NCI-H1417 treated with DMSO at 0.1 percent for 48 hours (cell line): ENCODE results near the gene DEAF1.
"Not testable (repeated sequence)": the region's sequence is repeated elsewhere in the genome, so short reads cannot be mapped to it uniquely, and the experiment has no call there.

Source experiments
- DNase-seq: peaks from one replicate; lab custom pipeline; 2025; lab: John Stamatoyannopoulos, UW

The DEAF1 gene

DNA sequence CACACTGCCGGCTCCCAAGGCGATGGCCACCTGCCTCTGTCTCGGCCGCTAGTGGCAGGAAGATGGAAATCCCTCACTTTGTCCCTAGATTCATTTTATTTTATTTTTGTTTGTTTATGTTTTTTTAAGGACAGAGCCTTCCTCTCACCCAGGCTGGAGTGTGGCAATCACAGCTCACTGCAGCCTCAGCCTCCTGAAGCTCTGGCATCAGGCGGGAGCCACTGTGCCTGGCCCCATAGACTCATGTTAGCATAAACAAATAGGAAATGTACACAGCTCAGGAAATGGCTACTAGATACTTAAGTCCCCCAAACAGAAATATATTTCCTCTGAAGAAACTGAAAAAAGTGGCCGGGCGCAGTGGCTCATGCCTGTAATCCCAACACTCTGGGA, 4.1 kb upstream of the DEAF1 start:
- no peak for DNase-seq

GRCh38 chr11:698493-699115, 3.6 kb upstream of the DEAF1 start:
- no peak for DNase-seq

- no peak for DNase-seq
Measured at GRCh38 chr11:697811-698311, 2.8 kb upstream of the DEAF1 start.

DNA sequence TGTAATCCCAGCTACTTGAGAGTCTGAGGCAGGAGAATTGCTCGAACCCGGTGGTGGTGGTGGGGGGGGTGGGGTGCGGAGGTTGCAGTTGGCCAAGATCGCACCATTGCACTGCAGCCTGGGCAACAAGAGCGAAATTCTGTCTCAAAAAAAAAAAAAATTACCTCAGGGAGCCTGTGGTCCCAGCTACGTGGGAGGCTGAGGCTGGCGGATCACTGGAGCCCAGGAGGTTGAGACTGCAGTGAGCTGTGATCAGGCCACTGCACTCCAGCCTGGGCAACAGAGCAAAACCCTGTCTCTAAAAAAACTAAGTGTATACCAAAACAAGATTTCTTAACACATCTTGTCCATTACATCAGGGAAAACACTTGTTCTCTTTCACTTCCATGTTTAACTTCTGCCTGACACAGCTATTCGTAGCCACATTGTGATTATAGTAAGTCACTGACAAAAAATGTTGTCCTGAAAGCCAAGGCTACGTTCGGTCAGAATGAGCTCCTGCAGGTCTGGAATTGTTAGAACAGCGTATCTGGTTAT, 2.0 kb upstream of the DEAF1 start:
- no peak for DNase-seq

- peak; percentile 76 for DNase-seq
Measured at GRCh38 chr11:695538-696248, 671 bp upstream of the DEAF1 start, which contains the start of gene TMEM80. Gene TMEM80 (plus strand): TSS chr11:695816. CDS start chr11:695828, 12 bp downstream.

DNA sequence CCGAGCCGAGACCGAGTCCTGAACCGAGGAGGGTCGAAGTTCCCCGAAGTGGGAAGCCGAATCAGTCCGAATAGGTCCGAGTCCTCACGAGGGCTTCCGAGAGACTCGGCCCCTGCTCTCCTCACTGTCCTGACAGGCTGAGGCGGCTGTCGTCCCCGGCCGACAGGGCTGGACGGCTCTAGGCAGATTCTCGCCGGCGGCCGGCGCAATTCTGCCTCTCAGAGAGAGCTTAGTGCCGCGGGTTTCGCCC, 191 bp upstream of the DEAF1 start:
- DNase-seq, result no peak

GRCh38 chr11:693887-694562, 997 bp downstream of the DEAF1 start:
- DNase-seq, result no peak

GRCh38 chr11:693415-693831, 1.6 kb downstream of the DEAF1 start:
- no peak for DNase-seq

DNA sequence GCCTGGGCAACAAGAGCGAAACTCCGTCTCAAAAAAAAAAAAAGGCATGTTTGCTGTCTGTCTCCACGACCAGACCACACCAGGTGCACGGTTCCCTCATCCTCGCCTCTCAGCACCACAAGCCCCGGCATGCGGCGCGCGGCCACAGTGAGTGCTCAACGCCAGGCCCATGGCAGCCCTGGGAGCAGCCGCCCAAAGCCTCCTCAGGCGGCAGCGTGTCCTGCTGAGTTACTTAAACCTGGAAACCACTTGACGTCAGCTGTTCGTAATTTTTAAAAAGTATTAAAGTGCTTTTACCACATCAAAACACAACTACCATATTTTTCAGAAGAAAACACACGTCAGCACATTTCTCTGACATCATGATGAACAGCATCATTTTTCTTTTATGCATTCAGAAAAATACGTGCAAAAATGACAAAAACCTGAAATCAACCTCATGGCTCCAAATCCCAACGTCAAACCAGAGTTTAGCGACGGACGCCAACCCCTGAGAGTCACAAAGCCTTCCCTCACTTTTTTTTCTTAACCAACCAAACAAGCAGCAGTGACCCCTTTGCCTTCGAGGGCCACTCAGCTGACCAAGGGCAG, 2.1 kb downstream of the DEAF1 start:
- DNase-seq, result no peak

DNA sequence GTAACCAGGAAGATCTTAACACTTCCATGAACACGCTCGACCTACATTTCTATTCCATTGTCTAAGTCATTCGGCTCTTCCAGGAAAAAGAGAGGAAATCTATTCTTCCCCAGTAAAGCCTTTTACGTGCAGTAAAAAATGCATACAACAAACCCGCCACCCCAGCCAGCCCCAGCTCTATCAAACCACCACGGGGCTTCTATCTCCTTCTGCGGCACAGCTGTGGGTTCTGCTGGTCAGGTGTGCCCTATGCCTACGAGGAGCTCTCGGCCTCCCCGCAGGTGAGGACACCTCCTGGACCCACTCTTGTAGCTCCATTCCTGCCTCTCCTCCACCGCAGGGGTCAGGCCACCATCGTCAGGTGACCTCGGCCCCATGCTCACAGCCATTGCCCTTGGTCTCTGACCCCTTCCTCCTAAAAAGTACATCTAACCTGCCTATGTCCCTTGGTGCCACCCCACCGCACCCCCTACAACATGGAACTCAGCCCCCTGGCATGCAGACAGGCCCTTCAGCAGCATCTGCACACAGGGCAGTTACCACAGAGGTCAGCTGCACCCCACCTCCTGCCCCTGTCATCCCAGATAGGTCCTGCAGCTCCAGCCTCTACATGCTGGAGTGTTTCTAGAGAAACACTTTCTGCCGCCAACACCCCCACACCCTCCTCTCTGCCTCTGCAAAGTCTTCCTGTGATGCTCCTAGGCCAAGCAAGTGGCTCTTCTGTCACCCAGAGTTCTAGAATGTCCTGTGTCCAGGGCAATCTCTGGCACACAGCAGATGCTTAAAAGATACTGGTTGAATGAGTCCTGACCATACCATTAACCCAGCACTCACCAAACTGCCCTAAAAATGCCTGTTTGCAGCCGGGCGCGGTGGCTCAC, 3.1 kb downstream of the DEAF1 start:
- no peak for DNase-seq

DNA sequence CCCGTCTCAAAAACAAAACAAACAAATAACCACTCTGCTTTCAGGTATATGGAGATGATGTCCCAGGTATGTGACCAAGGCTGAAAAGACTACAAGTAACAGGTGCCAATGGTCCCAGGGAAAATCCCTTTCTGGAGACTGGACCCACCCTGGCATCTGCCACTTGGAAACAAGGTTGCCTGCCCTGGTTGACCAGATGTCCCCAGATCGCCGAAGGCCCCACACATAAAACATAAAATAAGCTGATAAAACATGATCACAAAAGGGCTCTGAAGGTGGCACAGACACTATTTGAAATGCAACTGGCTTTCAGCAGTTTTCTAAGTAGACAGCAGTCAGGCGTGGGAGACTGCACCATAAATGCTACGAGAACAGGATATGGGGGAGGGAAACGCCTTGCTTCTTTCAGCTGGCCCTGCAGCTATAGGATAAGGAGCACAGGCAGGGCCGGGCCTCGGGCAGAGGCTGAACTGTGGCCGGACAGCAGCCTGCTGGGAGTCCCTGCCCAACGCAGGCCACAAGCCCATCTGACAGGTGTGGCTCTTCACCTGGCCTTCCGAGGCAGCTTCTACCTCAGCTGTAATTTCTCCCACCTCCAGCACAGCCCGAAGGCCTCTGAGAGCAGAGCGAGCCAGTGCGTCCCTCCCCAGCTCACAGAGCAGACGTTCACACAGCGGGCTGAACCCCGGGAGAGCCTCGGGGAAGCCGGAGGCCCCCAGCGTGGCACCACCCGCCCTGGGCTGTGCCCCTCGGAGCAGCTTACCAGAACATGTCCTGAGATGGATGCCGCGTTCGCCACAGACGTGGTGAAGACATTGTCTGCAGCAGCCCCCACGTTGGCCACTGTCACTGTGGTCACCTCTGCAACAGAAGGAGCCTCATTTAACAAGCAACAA, 4.0 kb downstream of the DEAF1 start:
- no peak for DNase-seq

DNA sequence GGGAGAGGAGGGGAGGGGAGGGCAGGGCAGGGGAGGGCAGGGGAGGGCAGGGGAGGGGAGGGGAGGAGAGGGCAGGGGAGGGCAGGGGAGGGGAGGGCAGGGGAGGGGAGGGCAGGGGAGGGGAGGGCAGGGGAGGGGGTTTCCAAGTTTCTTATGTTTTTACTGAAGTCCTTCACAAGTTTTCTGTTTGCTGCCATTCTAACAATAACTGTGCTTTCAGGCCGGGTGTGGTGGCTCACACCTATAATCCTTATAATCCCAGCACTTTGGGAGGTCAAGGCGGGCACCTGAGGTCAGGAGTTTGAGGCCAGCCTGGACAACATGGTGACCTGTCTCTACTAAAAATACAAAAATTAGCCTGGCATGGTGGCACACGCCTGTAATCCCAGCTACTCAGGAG, 4.8 kb downstream of the DEAF1 start:
- DNase-seq, result not testable (repeated sequence)

GRCh38 chr11:689625-690024, 5.4 kb downstream of the DEAF1 start:
- no peak for DNase-seq

- DNase-seq, result no peak
Measured at GRCh38 chr11:688681-689080, 6.3 kb downstream of the DEAF1 start.

DNA sequence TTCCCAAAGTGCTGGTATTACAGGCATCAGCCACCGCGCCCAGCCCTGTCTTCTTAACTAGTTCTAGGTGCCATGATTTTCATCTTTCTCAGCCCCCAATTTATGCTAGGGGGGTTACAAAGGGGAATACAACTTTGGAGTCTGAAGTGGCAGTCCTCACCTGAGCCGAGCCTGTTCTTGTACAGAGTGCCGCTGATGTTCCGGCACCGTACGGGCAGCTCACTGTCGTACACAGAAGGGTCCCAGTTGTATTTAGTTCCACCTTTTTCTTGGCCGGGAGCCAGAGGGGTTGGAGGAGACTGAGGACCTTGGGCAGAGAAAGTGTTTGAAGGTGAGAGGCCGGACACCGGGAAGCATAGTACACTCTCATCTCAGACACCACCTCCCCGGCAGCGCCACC, 7.3 kb downstream of the DEAF1 start:
- DNase-seq, result no peak

DNA sequence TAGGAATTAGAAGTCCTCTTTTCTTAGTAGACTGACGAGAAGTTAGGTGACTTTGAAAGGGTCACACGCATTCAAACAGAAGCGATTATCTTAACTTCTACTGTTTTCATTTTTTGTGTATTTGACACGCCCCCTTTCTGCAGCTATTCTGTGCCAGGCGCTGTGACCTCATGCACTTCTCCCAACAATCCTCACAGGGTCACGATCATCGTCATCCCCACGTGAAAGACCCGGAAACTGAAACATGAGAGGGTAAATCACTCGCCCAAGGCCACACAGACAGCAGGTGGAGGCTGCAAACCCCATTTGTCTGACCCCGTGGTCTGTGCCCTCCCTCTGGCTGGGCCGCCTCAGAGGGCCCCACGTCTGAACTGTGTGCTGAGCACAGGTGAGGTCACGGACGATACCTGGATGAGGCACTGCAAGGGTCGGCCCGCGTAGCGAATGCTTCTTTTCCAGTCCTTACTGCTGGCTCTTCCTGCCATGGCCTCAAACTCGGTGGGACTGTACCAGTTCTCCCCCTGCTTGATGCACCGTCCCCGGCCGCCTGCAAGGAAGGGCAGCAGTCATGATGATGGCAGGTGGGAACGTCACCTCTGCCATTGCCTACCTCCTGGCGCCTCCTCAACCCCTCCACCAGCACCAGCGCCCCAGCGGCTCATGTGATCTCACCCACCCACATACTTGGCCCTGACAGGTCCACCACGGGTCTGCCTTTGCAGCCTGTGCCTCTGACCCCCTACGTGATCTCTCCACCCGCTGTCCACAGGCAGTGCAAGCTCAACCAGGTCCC, 8.4 kb downstream of the DEAF1 start:
- no peak for DNase-seq

- DNase-seq, result no peak
Measured at GRCh38 chr11:680970-681369, 14.1 kb downstream of the DEAF1 start.

DNA sequence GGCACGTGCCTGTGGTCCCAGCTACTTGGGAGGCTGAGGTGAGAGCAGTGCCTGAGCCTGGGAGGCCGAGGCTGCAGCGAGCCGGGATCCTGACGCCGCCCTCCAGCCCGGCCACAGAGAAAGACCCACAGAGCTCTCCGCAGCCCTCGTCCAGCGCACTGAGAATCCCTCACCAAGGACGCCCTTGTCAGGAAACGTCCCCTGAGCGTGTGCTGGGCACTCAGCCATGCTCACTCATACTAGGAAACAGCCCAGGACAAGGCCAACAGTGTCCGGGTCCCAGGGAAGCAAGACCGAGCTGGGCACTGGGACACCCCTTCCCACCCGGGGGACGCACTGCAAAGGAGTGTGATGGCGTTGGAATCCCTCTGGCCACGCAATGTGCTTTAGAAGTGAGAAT, 14.5 kb downstream of the DEAF1 start:
- no peak for DNase-seq

DNA sequence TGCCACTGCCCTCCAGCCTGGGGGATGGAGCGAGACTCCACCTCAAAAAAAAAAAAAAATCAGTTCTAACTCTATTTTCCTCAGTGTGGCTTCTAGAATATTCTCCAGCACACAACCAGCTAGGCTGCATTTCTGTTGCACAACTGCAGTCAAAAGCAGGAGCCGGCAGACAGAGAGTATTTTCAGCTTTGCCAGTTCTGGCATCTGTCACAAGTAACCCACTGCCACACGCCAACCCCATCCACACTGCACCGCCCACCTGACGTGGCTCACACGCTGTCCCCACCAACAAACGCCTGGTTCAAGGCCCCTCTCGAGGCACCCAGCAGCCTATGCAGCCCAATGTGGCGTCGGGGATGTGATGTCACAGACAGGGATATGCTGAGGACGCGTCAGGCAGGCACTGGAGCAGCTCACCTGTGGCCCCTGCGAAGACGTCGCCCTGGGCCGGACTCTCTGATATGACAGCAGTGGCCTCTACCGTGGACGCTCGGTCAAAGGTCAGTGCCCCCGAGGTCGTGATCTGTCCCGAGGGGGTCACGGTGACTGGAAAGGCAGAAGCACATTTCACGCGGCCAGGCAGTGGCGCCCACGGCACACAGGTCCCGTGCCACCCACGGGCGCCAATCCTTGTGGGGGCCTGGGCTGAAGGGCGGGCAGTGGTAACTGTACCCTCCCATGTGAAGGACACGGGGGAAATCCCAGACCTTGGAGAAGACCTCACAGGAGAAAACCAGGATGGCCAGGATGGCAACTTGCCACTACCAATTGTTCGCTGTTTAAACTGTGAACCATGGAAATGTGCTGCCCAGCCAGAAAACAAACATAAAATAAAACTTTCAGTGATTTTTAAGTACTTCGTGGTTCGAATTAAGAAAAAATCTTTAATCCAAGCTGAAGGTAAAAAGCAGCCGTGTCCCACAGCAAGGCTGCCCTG, 15.5 kb downstream of the DEAF1 start:
- DNase-seq, result no peak
